ENCODE measurements around the gene EYA2.
A peak's percentile ranks its signal among the peaks of the same experiment; 100 is the strongest.

Gene EYA2

DNA sequence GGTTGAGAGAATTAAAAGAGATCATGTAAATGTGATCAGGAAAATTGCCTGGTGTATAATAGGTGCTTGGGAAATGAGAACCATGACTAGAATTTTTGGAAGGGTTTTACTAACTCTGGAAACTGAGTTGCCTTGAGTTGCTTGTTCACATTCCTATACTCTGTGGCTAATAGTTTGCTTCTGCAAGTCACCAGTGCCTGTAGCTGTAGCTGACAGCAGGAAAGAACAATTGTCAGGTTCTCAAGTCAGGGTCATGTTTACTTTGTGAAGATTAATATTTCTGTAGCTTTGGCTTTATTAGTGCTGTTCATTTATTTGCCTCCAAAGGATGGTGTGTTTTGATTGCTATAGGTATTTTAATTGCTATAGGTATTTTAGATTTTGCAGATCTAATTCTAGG is 86.5 kb downstream of the EYA2 start:
- DNase-seq: no peak

DNA sequence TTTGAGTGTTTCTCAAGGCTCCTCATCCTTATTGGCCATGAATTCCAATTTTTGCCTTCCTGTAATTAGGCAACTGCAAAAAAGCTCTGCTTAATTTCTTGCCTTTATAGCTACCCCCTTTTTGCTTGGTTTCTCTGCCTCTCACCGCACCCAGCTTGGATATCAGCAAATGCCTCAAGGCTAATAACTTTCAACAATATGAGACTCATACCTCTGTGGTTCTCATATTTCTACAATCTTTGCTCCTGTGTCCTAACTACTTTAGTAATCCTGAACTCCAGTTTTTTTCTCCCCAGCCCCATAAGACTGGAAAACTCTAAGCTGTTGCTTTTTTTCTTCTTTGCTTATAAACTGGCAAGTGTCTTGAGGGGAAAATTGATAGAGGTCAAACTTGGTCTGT is 88.8 kb downstream of the EYA2 start:
- no peak for DNase-seq

DNA sequence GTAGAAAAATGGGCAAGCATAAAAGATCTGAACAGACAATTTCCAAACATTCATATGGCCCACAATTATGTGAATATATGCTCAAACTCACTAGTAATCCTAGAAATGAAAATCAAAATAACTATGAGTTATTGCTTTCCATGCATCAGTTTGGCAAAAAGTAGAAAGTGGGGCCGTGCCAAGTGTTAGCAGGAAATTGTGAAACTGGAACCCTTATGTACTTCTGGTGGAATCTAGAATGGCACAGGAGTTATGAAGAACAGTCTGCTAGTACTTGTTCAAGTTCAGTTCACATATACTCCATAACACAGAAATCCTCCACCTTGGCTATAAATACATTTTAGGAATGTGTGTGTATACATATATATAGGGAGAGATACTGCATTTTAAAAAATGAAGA is 89.8 kb downstream of the EYA2 start:
- DNase-seq: no peak

DNA sequence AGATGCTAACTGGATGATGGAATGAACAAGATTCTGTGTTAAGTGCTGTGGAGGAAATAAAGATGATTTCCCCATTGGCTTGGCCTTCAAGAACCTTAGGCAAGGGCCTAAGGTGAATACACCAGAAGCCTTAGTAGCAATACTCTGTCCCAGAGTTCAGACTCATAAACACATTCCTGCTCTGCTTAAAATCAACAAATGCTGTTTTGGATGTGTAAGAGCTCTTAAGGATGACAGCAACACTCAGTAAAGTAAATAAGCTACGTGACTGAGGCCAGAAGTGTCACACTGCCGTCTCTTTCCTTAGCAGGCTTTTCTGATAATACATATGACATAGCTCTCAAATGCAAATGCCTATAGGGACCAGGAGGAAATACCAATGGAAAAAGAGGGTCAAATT is 90.6 kb downstream of the EYA2 start:
- DNase-seq: no peak

- no peak for DNase-seq
These were observed 91.0 kb downstream of the EYA2 start for GRCh38 chr20:46985671-46986070.

- DNase-seq: no peak
These were observed 92.4 kb downstream of the EYA2 start for GRCh38 chr20:46987001-46987400.

- peak; percentile 53 to 58 for DNase-seq
These were observed 95.5 kb downstream of the EYA2 start for GRCh38 chr20:46990017-46990595.

DNA sequence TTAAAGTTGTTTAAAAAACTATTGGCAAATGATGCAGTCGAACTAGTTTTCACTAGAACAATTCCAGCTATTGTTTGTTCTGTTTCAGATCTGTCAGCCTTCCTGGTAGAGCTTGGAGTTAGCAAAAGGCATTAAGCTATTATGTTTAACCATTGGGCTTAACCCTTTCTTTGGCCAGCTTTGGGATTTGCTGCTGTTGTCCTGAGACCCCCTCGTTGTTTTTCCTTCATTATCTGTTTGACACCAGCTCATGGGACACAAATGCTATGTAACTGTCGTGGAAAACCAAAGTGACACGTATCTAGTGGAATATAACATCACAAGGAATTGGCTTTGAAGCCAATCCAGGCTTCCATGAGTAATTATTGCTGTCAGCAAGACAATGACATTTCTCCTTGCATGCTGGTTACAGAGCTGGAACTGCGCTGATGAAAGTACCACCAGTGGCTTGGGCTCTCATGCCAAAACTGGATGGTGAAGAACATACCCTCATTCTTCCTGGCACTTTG is 96.0 kb downstream of the EYA2 start:
- DNase-seq: no peak

DNA sequence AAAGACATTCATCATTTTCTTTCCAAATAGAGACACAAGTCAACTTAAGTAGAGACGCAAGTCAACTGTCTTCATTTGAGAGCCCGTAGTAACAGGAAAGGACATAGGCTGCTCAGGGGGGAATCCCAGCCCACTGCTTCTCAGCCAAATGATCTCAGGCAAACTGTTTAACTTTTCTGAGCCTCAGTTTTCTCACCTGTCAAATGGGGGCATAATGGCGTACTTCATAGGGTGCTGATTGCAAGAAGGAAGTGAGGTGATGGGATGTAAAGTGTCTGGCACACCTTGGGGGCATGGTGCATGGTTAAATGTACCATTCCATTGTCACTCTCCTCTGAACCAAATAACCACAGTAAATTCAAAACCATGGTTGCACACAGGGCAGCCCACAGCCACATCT is 96.5 kb downstream of the EYA2 start:
- no peak for DNase-seq

- DNase-seq: no peak
These were observed 97.4 kb downstream of the EYA2 start for GRCh38 chr20:46991880-46992639.

DNA sequence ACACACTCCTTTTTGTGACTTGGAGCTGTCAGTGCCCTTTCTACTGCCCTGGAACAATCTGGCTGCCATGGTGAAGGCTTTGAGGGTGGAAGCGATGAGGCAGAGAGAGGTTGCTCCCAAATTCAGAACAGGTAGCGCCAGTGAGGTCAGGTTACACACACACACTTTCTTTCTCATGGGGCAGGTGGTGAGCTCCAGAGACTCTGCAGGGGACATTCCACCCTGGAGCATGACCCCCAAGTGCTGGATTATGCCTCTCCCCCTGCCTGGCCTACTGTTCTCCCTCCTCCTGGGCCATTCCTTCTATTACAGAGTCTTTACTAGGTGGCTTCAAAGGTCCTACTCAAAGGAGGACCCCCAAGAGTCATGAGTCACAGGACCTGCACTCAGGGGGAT is 98.0 kb downstream of the EYA2 start:
- DNase-seq: no peak

GRCh38 chr20:46993465-46994095 is 98.9 kb downstream of the EYA2 start:
- no peak for DNase-seq

- peak; percentile 71 to 78 for DNase-seq
These were observed 99.7 kb downstream of the EYA2 start for GRCh38 chr20:46994341-46994740.

DNA sequence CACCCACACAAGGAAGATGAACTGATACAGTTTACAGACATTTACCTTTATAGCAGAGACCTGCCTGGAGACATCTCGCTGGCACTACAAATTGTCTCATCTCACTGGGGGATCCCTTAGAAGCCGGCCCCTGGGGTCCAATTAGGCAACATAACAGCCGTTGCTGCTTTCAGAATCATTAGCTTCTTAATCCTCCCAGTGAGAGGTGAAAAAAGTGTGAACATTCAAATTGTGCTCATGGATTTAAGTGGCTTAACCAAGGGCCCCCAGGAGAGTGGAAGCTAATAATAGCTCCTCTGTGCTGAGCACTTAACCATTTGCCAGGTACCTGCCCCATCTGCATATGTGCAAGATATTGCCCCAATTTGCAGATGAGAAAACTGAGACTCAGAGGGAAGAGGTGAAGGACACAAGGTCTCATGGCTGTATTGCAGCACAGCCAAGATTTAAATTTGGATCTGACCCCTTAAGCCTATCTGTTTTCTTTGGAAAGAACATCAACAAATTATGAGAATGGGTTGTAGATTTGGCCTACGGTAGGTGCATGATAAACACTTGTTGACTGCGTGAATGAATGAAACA is 101.0 kb downstream of the EYA2 start:
- DNase-seq: no peak

- DNase-seq: no peak
These were observed 102.5 kb downstream of the EYA2 start for GRCh38 chr20:46997187-46997586.

DNA sequence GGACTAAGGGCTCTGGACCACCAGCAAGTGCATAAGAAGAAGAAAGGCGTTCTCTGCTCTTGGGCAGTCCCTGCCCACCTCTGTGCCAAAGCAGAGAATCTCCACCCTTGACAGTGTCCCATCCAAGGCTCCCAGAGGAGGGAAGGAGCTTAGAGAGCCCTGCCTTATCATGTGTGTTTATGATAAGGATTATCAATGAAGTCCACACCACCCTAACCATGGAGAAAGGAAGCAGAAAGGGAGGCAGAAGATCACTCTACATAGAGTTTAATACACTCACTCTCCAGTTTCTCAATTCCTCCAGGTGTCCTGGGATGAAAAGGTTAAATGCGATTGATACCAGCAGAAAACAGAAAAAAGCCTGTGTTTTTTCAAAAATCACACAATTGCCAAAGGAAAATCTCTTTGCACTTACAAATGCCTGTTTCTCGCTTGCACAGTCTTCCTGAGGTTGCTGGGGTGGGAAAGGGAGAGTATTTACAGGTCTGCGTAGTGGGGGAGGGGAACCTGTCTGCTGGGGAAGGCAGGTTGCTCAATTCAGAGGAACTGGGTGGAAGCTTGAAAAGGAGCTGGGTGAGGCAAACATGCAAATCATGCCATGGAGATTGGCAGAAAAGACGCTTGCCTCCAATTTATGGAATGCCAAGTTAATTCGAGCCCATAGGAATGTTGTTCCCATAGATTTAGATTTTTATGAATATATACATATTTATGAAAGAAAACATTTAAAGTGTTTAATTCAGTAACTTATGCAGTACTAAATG is 104.0 kb downstream of the EYA2 start:
- DNase-seq: no peak

GRCh38 chr20:46999801-47000465 is 105.3 kb downstream of the EYA2 start:
- no peak for DNase-seq

- no peak for DNase-seq
These were observed 108.6 kb downstream of the EYA2 start for GRCh38 chr20:47003223-47003622.

- no peak for DNase-seq
These were observed 109.5 kb downstream of the EYA2 start for GRCh38 chr20:47004179-47004578.

- DNase-seq: no peak
These were observed 113.4 kb downstream of the EYA2 start for GRCh38 chr20:47007826-47008655.

DNA sequence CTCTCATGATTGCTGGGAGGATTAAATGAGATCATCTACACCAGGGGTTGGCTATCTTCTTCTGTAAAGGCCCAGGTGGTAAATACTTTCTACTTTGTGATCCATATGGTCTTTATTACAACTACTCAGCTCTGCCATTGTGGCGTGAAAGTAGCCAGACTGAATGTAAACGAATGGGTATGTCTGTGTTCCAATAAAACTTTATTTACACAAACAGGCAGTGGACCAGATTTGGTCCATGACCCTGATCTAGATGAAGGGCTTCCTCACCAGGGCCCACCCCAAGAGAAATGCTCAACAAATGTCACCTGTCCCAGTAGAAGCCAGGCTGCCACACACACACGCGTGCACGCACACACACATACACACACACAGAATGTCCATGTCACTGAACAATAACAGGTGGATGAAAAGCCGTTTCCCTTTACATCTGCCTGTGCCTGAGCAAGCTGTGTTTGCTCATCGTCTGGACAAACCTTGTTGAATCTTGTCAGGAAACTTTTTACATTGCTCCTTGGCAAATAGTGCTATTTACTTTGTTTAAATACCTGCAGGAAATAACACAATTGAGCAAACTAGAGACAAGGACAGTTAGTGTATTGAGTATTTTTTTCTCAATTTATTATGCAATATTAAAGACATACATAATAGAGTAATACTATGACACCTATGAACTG is 114.3 kb downstream of the EYA2 start:
- DNase-seq: no peak

Measured in activated T-cell treated with anti-CD3 and anti-CD28 coated beads, Interleukin-2, amount 50 U/mL, for 48 hours (primary cell).